ENCODE data around the gene ARL6IP5. TPM values are rescaled to one million over a fixed set of nuclear protein-coding genes. Genes with fewer than 3 reads are reported as not detected.

The ARL6IP5 gene
- total RNA-seq: 100 to 1,000 TPM; 182 to 189 TPM

GRCh38 chr3:69084326-69085167, at the start of gene ARL6IP5:
Gene ARL6IP5 (plus strand): TSS chr3:69084937. CDS start chr3:69085048, 111 bp downstream.

GRCh38 chr3:69051756-69052471, 32.8 kb upstream of the ARL6IP5 start, which contains the start of gene TMF1:
Gene TMF1 (minus strand): TSS chr3:69052333. CDS start chr3:69052086, 247 bp downstream.

GRCh38 chr3:69080233-69080920, 4.4 kb upstream of the ARL6IP5 start, which contains the start of gene UBA3:
Gene UBA3 (minus strand): TSS chr3:69080365. CDS start chr3:69080353, 12 bp downstream.

GRCh38 chr3:69122403-69122802, 37.7 kb downstream of the ARL6IP5 start, which contains the start of gene LMOD3:
Gene LMOD3 (minus strand): TSS chr3:69122595. CDS start chr3:69122386, 209 bp downstream.

Small RNA genes within 50 kb of the gene (microRNA-seq; reads per million reads assigned to microRNA genes)
- gene MIR3136 (ENCODE audit: borderline microRNAs expressed, borderline replicate concordance): 11.1 reads per million, percentile 42 among the genes with 10 or more reads in this experiment

Other genes starting within 250 kb of the ARL6IP5 start
- not detected for gene TAFA4, start 152.4 kb upstream of the ARL6IP5 start, total RNA-seq
- 10 to 100 TPM; 12.1 to 13.1 TPM for gene EOGT, start 71.3 kb upstream of the ARL6IP5 start, total RNA-seq
- gene TMF1, start 32.6 kb upstream of the ARL6IP5 start, total RNA-seq: 10 to 100 TPM; 49.7 to 53.0 TPM
- gene UBA3, start 4.6 kb upstream of the ARL6IP5 start, total RNA-seq: 100 to 1,000 TPM in 1 of 2 experiments, 10 to 100 TPM in 1; 92.0 to 102 TPM
- not detected for gene LMOD3, start 37.7 kb downstream of the ARL6IP5 start, total RNA-seq

Data from activated naive CD4-positive, alpha-beta T cell treated with anti-CD3 and anti-CD28 coated beads, Interleukin-2, amount 10 ng/mL, durations not matched to agents 5 hours and 36 hours (primary cell).